PC-3 (cell line): ENCODE measurements around the gene DNAJC11. TPM values are rescaled to one million over a fixed set of nuclear protein-coding genes. Genes with fewer than 3 reads are reported as not detected.

ENCODE experiments used
- ATAC-seq: fragments of 200-7000 bp; cut with Tn5 transposase; 2 replicates; pipeline ENCODE4 v1.9.1; 2020; ENCODE audit warnings: mild to moderate bottlenecking, moderate library complexity
- BruUV-seq: library from RNA; stranded (reverse); fragments of 400-500 nt; replicated peaks from 2 replicates; lab custom pipeline; 2021; lab: Mats Ljungman, UMichigan
- CTCF ChIA-PET: fragments of 300-600 bp; sonication (Branson Sonifier 250); formaldehyde crosslinking; loops from one replicate; lab custom pipeline; 2022; ENCODE audit warnings: antibody characterized with exemption; lab: Charles Lee
- POLR2A ChIA-PET: fragments of 300-600 bp; sonication (Branson Sonifier 250); formaldehyde crosslinking; loops from one replicate; lab custom pipeline; 2022; ENCODE audit warnings: antibody characterized with exemption; ENCODE audit not compliant: unreplicated experiment; lab: Charles Lee
- DNase-seq: peaks from one replicate; pipeline ENCODE4 v3.0.0-alpha.2; 2015
- H2AFZ ChIP-seq: fragments of 300-600 bp; sonication (generic); 2 replicates; pipeline ENCODE4 v1.6.0; 2016; ENCODE audit warnings: antibody characterized with exemption, low read length
- H3F3A ChIP-seq: fragments of 300-600 bp; sonication (generic); one replicate; pipeline ENCODE4 v1.6.0; 2017; ENCODE audit warnings: antibody characterized with exemption, low read length, control low read depth, mild to moderate bottlenecking; ENCODE audit not compliant: unreplicated experiment
- H3K27ac ChIP-seq: fragments of 300-600 bp; sonication (generic); 2 replicates; pipeline ENCODE4 v1.5.1; 2016; ENCODE audit warnings: mild to moderate bottlenecking, low read length
- H3K27me3 ChIP-seq: fragments of 300-600 bp; sonication (generic); 2 replicates; pipeline ENCODE4 v1.6.1; 2016; ENCODE audit warnings: low read length, mixed read lengths
- H3K36me3 ChIP-seq: fragments of 300-600 bp; sonication (generic); 2 replicates; pipeline ENCODE4 v1.6.1; 2016; ENCODE audit warnings: low read depth, mixed run types, low read length, mixed read lengths
- H3K4me1 ChIP-seq: fragments of 300-600 bp; sonication (generic); 2 replicates; pipeline ENCODE4 v1.5.1; 2016; ENCODE audit warnings: low read length; ENCODE audit not compliant: insufficient read depth
- H3K4me2 ChIP-seq: fragments of 300-600 bp; sonication (generic); 2 replicates; pipeline ENCODE4 v1.6.0; 2016; ENCODE audit warnings: low read length
- H3K4me3 ChIP-seq: fragments of 300-600 bp; sonication (generic); 2 replicates; pipeline ENCODE4 v1.5.1; 2016; ENCODE audit warnings: mild to moderate bottlenecking, low read length, mixed read lengths
- H3K79me2 ChIP-seq: fragments of 300-600 bp; sonication (generic); 2 replicates; pipeline ENCODE4 v1.6.1; 2017; ENCODE audit warnings: low read length, mixed read lengths
- H3K9ac ChIP-seq: fragments of 300-600 bp; sonication (generic); 2 replicates; pipeline ENCODE4 v1.6.0; 2016; ENCODE audit warnings: mild to moderate bottlenecking, low read length
- H3K9me2 ChIP-seq: fragments of 300-600 bp; sonication (generic); replicated peaks from 2 replicates; pipeline ENCODE4 v1.6.1; 2016; ENCODE audit warnings: mixed run types, low read length, mixed read lengths
- H3K9me3 ChIP-seq: fragments of 300-600 bp; sonication (generic); 2 replicates; pipeline ENCODE4 v1.6.1; 2016; ENCODE audit warnings: low read length, mixed read lengths
- H4K20me1 ChIP-seq: fragments of 300-600 bp; sonication (generic); 2 replicates; pipeline ENCODE4 v1.6.1; 2016; ENCODE audit warnings: low read length, mixed read lengths
- EZH2 ChIP-seq: fragments of 300-600 bp; sonication (generic); IDR thresholded peaks from one replicate; pipeline ENCODE4 v1.6.1; 2017; ENCODE audit warnings: antibody characterized with exemption, mild to moderate bottlenecking, low read length; ENCODE audit not compliant: unreplicated experiment
- EZH2phosphoT487 ChIP-seq: fragments of 300-600 bp; sonication (generic); IDR thresholded peaks from 2 replicates; pipeline ENCODE4 v1.6.1; 2018; ENCODE audit warnings: mild to moderate bottlenecking, antibody characterized with exemption, low read length, borderline replicate concordance
- intact Hi-C: fragments of 100-400 bp; cut with micrococcal nuclease; formaldehyde crosslinking; loops from 2 replicates; pipeline ENCODE4 v1.9.0; 2023
- total RNA-seq: library from RNA; depleted of rRNA; stranded (reverse); fragments of >200 nt; gene quantifications from 2 replicates; pipeline ENCODE4 v1.2.3, GENCODE V29; 2014
- TF ChIP-seq, protein P1 (sequence below): fragments of 300-600 bp; sonication (generic); conservative IDR thresholded peaks from 2 replicates; pipeline ENCODE4 v1.5.1; 2017; ENCODE audit warnings: antibody characterized with exemption, low read depth, mild to moderate bottlenecking, low read length

DNAJC11 gene
- total RNA-seq, 1 experiment from 2014 or later: 105 TPM

- no TSS peak for BruUV-seq
- no peak for DNase-seq
- ChIA-PET POLR2A (no interaction called here), CTCF (no interaction called here)
- Histone ChIP-seq H3F3A (no peaks in the 10 kb centered on the region), H2AFZ (no peak overlapping the region), H3K4me1 (peaks cover under 1% of the 10 kb centered on the region; the same call in 1 of the 2 replicates), H3K9ac (no peak overlapping the region), H4K20me1 (peaks cover 60% of the 10 kb centered on the region), H3K9me3 (no peaks in the 10 kb centered on the region), H3K4me2 (no peak overlapping the region), H3K27me3 (no peaks in the 10 kb centered on the region), H3K27ac (no peak overlapping the region), H3K4me3 (no peak overlapping the region), H3K36me3 (peaks cover 78% of the 10 kb centered on the region), H3K79me2 (peaks cover 38% of the 10 kb centered on the region), H3K9me2 (no peaks in the 10 kb centered on the region)
- ATAC-seq: no peak
- intact Hi-C loops: no loop called here
- no peak for TF ChIP-seq EZH2
- TF ChIP-seq, protein P1, sequence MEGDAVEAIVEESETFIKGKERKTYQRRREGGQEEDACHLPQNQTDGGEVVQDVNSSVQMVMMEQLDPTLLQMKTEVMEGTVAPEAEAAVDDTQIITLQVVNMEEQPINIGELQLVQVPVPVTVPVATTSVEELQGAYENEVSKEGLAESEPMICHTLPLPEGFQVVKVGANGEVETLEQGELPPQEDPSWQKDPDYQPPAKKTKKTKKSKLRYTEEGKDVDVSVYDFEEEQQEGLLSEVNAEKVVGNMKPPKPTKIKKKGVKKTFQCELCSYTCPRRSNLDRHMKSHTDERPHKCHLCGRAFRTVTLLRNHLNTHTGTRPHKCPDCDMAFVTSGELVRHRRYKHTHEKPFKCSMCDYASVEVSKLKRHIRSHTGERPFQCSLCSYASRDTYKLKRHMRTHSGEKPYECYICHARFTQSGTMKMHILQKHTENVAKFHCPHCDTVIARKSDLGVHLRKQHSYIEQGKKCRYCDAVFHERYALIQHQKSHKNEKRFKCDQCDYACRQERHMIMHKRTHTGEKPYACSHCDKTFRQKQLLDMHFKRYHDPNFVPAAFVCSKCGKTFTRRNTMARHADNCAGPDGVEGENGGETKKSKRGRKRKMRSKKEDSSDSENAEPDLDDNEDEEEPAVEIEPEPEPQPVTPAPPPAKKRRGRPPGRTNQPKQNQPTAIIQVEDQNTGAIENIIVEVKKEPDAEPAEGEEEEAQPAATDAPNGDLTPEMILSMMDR: no peak
- no peak for TF ChIP-seq EZH2phosphoT487
Observed at GRCh38 chr1:6592865-6593593, 108.6 kb downstream of the DNAJC11 start.

GRCh38 chr1:6592441-6592840, 109.2 kb downstream of the DNAJC11 start:
- Histone ChIP-seq H3K36me3 (peaks cover 73% of the 10 kb centered on the region), H3K9me2 (no peaks in the 10 kb centered on the region), H3K27me3 (no peaks in the 10 kb centered on the region), H3K4me2 (no peak overlapping the region), H3K9ac (no peak overlapping the region), H3K79me2 (peaks cover 32% of the 10 kb centered on the region), H3K4me3 (no peak overlapping the region), H3K9me3 (no peaks in the 10 kb centered on the region), H4K20me1 (peaks cover 54% of the 10 kb centered on the region), H3K27ac (no peak overlapping the region), H3K4me1 (peaks cover 7% of the 10 kb centered on the region), H2AFZ (no peak overlapping the region), H3F3A (no peaks in the 10 kb centered on the region)
- intact Hi-C loops: no loop called here
- DNase-seq (no peak), ATAC-seq (no peak)
- POLR2A ChIA-PET: interaction anchor here (0.6 kb wide), 1 partner anchor 1435 kb away, joined by 3 read pairs; no protein-coding TSS in a partner anchor
- TF ChIP-seq EZH2 (no peak), EZH2phosphoT487 (no peak)
- TF ChIP-seq, protein P1: no peak
- no TSS peak for BruUV-seq
- CTCF ChIA-PET: no interaction called here

GRCh38 chr1:6591644-6592043, 110.0 kb downstream of the DNAJC11 start:
- ChIA-PET CTCF (no interaction called here), POLR2A (interaction anchor here (0.6 kb wide), 1 partner anchor 1435 kb away, joined by 3 read pairs; no protein-coding TSS in a partner anchor)
- no peak overlapping the region for H3K4me2 ChIP-seq
- H3K36me3 ChIP-seq: peaks cover 65% of the 10 kb centered on the region
- no peak overlapping the region for H3K9ac ChIP-seq
- ATAC-seq: no peak
- H3K27ac ChIP-seq: no peak overlapping the region
- H2AFZ ChIP-seq: no peak overlapping the region
- no peak for TF ChIP-seq EZH2phosphoT487
- no peak for TF ChIP-seq EZH2
- TF ChIP-seq, protein P1: no peak
- H3K79me2 ChIP-seq: peaks cover 24% of the 10 kb centered on the region
- no peak overlapping the region for H3K4me3 ChIP-seq
- no peaks in the 10 kb centered on the region for H3K9me3 ChIP-seq
- BruUV-seq: no TSS peak
- H3K9me2 ChIP-seq: no peaks in the 10 kb centered on the region
- no peaks in the 10 kb centered on the region for H3K27me3 ChIP-seq
- H3K4me1 ChIP-seq: peaks cover 9% of the 10 kb centered on the region
- peaks cover 46% of the 10 kb centered on the region for H4K20me1 ChIP-seq
- intact Hi-C loops: no loop called here
- no peak for DNase-seq
- no peaks in the 10 kb centered on the region for H3F3A ChIP-seq
